Activated B cell treated with CpG ODN at 0.5 μM for 24 hours (primary cell): ENCODE results near the gene RGS14. TPM values are rescaled to one million over a fixed set of nuclear protein-coding genes. Genes with fewer than 3 reads are reported as not detected.

Experiments
- ATAC-seq: fragments of 200-7000 bp; cut with Tn5 transposase; one replicate; pipeline ENCODE4 v1.10.0; 2021; ENCODE audit warnings: low read depth, mild to moderate bottlenecking, moderate library complexity
- CTCF ChIA-PET: fragments of 350-600 bp; sonication (Branson Sonifier 250); formaldehyde crosslinking; loops from one replicate; lab custom pipeline; 2021; ENCODE audit warnings: antibody characterized with exemption; lab: Charles Lee
- POLR2A ChIA-PET: fragments of 350-600 bp; sonication (Branson Sonifier 250); formaldehyde crosslinking; loops from one replicate; lab custom pipeline; 2021; ENCODE audit warnings: antibody characterized with exemption; lab: Charles Lee
- DNase-seq: peaks from one replicate; pipeline ENCODE4 v3.0.0; 2022
- H3K27ac Mint-ChIP-seq: one replicate; pipeline ENCODE4 v1.8.0; 2020; ENCODE audit warnings: mixed read lengths
- H3K27me3 Mint-ChIP-seq: one replicate; pipeline ENCODE4 v1.8.0; 2021; ENCODE audit warnings: mixed read lengths
- H3K36me3 Mint-ChIP-seq: one replicate; pipeline ENCODE4 v1.8.0; 2021; ENCODE audit warnings: low read depth, mixed read lengths
- H3K4me1 Mint-ChIP-seq: one replicate; pipeline ENCODE4 v1.8.0; 2021; ENCODE audit warnings: mixed read lengths
- H3K4me3 Mint-ChIP-seq: one replicate; pipeline ENCODE4 v1.8.0; 2020; ENCODE audit warnings: mild to moderate bottlenecking, mixed read lengths
- H3K9me3 Mint-ChIP-seq: one replicate; pipeline ENCODE4 v1.8.0; 2020; ENCODE audit warnings: mixed read lengths
- CTCF ChIP-seq: fragments of 200-600 bp; IDR thresholded peaks from one replicate; pipeline ENCODE4 v1.8.0; 2022; ENCODE audit warnings: antibody characterized with exemption, mild to moderate bottlenecking
- intact Hi-C: fragments of 100-400 bp; cut with micrococcal nuclease; formaldehyde crosslinking; loops from one replicate; pipeline ENCODE4 v1.15.1; 2024
- total RNA-seq: library from RNA; stranded (reverse); gene quantifications from 2 replicates; pipeline ENCODE4 v1.2.3, GENCODE V29; 2022

Gene RGS14
- total RNA-seq, 1 donor from 2014 or later = 58.3 TPM

- Mint-ChIP-seq H3K4me3 (no peak overlapping the region), H3K27me3 (peaks cover 10% of the 10 kb centered on the region), H3K9me3 (no peaks in the 10 kb centered on the region), H3K27ac (no peak overlapping the region), H3K36me3 (no peaks in the 10 kb centered on the region), H3K4me1 (peaks cover 29% of the 10 kb centered on the region)
- CTCF ChIA-PET = interaction anchor here (1.1 to 5.6 kb wide), 5 partner anchors 15 to 275 kb away, joined by 3 to 89 read pairs (median 36); partner anchors contain the start of gene PFN3
- DNase-seq = no peak
- ATAC-seq = no peak
- intact Hi-C loops = no loop called here
- POLR2A ChIA-PET = interaction anchor here (1.0 to 2.5 kb wide), 2 partner anchors 13 to 69 kb away, joined by 3 to 6 read pairs; no protein-coding TSS in a partner anchor
- no peak for TF ChIP-seq CTCF
These were observed 30.9 kb downstream of the RGS14 start for GRCh38 chr5:177388521-177389052.

- peak overlapping the region; percentile 5 for H3K4me3 Mint-ChIP-seq
- peak; percentile 20 for ATAC-seq
- TF ChIP-seq CTCF = no peak
- DNase-seq = no peak
- ChIA-PET POLR2A (interaction anchor here (0.9 to 2.5 kb wide), 3 partner anchors 12 to 68 kb away, joined by 3 to 6 read pairs (median 3); partner anchors contain the start of gene LMAN2), CTCF (interaction anchor here (0.9 to 5.6 kb wide), 16 partner anchors 15 to 275 kb away, joined by 3 to 89 read pairs (median 8); partner anchors contain the start of genes GRK6, PDLIM7 and PFN3)
- H3K4me1 Mint-ChIP-seq = peaks cover 29% of the 10 kb centered on the region
- intact Hi-C loops = loop anchor here (1.0 to 10.0 kb wide), 7 partner anchors 14 to 673 kb away; partner anchors contain the start of genes RGS14 and TMED9
- H3K9me3 Mint-ChIP-seq = no peaks in the 10 kb centered on the region
- peak overlapping the region; percentile 1 for H3K27ac Mint-ChIP-seq
- no peaks in the 10 kb centered on the region for H3K36me3 Mint-ChIP-seq
- peaks cover 10% of the 10 kb centered on the region for H3K27me3 Mint-ChIP-seq
These were observed 31.8 kb downstream of the RGS14 start for GRCh38 chr5:177389241-177390169.

GRCh38 chr5:177390363-177391300 is 32.9 kb downstream of the RGS14 start:
- no peaks in the 10 kb centered on the region for H3K9me3 Mint-ChIP-seq
- ChIA-PET CTCF (interaction anchor here (0.6 to 5.6 kb wide), 26 partner anchors 12 to 277 kb away, joined by 3 to 89 read pairs (median 5); partner anchors contain the start of genes DBN1, GRK6, PDLIM7 and PFN3), POLR2A (interaction anchor here (0.6 to 2.5 kb wide), 7 partner anchors 13 to 765 kb away, joined by 3 to 21 read pairs (median 5); no protein-coding TSS in a partner anchor)
- no peak overlapping the region for H3K27ac Mint-ChIP-seq
- H3K4me1 Mint-ChIP-seq = peaks cover 29% of the 10 kb centered on the region
- peak; percentile 93 for ATAC-seq
- peaks cover 1% of the 10 kb centered on the region for H3K27me3 Mint-ChIP-seq
- H3K36me3 Mint-ChIP-seq = no peaks in the 10 kb centered on the region
- peak; percentile 29 for TF ChIP-seq CTCF
- intact Hi-C loops = loop anchor here (1.0 to 10.0 kb wide), 7 partner anchors 13 to 672 kb away; partner anchors contain the start of genes RGS14 and TMED9
- DNase-seq = peak; percentile 71
- no peak overlapping the region for H3K4me3 Mint-ChIP-seq

- peaks cover 1% of the 10 kb centered on the region for H3K27me3 Mint-ChIP-seq
- DNase-seq = no peak
- H3K36me3 Mint-ChIP-seq = no peaks in the 10 kb centered on the region
- H3K4me3 Mint-ChIP-seq = no peak overlapping the region
- H3K9me3 Mint-ChIP-seq = no peaks in the 10 kb centered on the region
- intact Hi-C loops = loop anchor here (10.0 kb wide), 1 partner anchor 202 kb away; the partner anchor contains the start of gene TMED9
- ATAC-seq = no peak
- ChIA-PET CTCF (interaction anchor here (0.6 to 1.9 kb wide), 6 partner anchors 11 to 109 kb away, joined by 3 to 8 read pairs (median 4); no protein-coding TSS in a partner anchor), POLR2A (interaction anchor here (0.6 to 2.2 kb wide), 3 partner anchors 33 to 63 kb away, joined by 5 to 7 read pairs (median 6); partner anchors contain the start of genes GRK6 and PRR7)
- peaks cover 29% of the 10 kb centered on the region for H3K4me1 Mint-ChIP-seq
- peak overlapping the region; percentile 21 for H3K27ac Mint-ChIP-seq
- TF ChIP-seq CTCF = no peak
These were observed 35.0 kb downstream of the RGS14 start for GRCh38 chr5:177392765-177393164.
